Measurements from ENCODE around the gene RHAG.
"Not testable (repeated sequence)": the region's sequence is repeated elsewhere in the genome, so short reads cannot be mapped to it uniquely, and the experiment has no call there.

RHAG gene

DNA sequence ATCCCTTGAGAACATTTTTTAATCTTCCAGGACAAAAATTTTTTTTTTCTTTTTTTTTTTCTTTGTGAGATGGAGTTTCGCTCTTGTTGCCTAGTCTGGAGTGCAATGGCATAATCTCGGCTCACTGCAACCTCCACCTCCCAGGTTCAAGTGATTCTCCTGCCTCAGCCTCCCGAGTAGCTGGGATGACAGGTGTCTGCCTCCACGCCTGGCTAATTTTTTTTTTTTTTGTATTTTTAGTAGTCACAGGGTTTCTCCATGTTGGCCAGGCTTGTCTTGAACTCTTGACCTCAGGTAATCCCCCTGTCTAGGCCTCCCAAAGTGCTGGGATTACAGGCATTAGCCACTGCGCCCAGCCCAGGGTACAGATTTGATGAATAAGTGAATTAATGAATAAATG, 22.5 kb downstream of the RHAG start:
- H3K27ac ChIP-seq (ENCODE audit: low read depth in 2 of 2, low read length in 2 of 2); H3K4me3 ChIP-seq (ENCODE audit: low read length in 2 of 2); H3K27me3 ChIP-seq (ENCODE audit: control insufficient read depth in 2 of 2, insufficient read depth in 2 of 2, low read length in 2 of 2); H3K9me3 ChIP-seq (ENCODE audit: control insufficient read depth in 2 of 2, low read length in 2 of 2); H3K36me3 ChIP-seq (ENCODE audit: control insufficient read depth in 2 of 2, insufficient read depth in 2 of 2, low read length in 2 of 2); H3K4me1 ChIP-seq (ENCODE audit: control insufficient read depth in 2 of 2, insufficient read depth in 2 of 2, low read length in 2 of 2); H3K9ac ChIP-seq (ENCODE audit: low read depth in 1 of 2, low read length in 2 of 2): not testable (repeated sequence)

DNA sequence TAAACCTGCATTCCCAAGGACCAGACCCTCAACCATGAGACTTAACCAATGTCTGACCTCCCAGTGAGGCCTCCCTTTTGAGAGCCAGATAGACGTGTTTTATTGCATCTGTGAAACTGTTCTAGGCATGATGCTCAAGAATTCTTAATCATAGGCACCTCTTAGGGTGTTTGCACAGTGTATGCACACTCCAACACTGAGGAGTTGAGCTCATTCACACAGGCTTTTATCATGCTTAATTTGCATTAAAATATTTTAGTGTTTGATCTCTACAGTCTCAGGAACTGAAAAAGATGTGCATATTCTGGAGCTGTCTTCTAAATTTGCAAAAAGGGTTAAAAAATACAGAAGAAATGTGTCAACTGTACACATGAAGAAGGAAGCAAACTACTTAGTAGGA, 27.4 kb downstream of the RHAG start:
- H3K4me3 ChIP-seq (ENCODE audit: low read length in 2 of 2): no peak overlapping the region
- H3K27ac ChIP-seq (ENCODE audit: low read depth in 2 of 2, low read length in 2 of 2): no peak overlapping the region
- no peaks in the 10 kb centered on the region for H3K36me3 ChIP-seq (ENCODE audit: control insufficient read depth in 2 of 2, insufficient read depth in 2 of 2, low read length in 2 of 2)
- H3K9ac ChIP-seq (ENCODE audit: low read depth in 1 of 2, low read length in 2 of 2): no peak overlapping the region
- no peaks in the 10 kb centered on the region for H3K27me3 ChIP-seq (ENCODE audit: control insufficient read depth in 2 of 2, insufficient read depth in 2 of 2, low read length in 2 of 2)
- H3K9me3 ChIP-seq (ENCODE audit: control insufficient read depth in 2 of 2, low read length in 2 of 2): no peaks in the 10 kb centered on the region
- H3K4me1 ChIP-seq (ENCODE audit: control insufficient read depth in 2 of 2, insufficient read depth in 2 of 2, low read length in 2 of 2): peaks cover 0 to 3% of the 10 kb centered on the region in 2 donors

DNA sequence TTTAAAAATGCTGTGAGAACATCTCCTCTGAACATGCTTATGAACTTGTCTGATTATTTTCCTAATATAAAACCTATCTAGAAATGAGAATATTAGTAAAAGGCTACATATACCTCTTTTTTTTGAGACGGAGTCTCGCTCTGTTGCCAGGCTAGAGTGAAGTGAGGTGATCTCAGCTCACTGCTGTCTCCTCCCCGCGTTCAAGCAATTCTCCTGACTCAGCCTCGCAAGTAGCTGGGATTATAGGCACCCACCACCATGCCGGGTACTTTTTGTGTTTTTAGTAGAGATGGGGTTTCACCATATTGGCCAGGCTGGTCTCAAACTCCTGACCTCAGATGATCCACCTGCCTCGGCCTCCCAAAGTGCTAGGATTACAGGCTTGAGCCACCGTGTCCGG, 28.4 kb downstream of the RHAG start:
- H3K4me1 ChIP-seq (ENCODE audit: control insufficient read depth in 2 of 2, insufficient read depth in 2 of 2, low read length in 2 of 2); H3K27me3 ChIP-seq (ENCODE audit: control insufficient read depth in 2 of 2, insufficient read depth in 2 of 2, low read length in 2 of 2); H3K36me3 ChIP-seq (ENCODE audit: control insufficient read depth in 2 of 2, insufficient read depth in 2 of 2, low read length in 2 of 2); H3K9me3 ChIP-seq (ENCODE audit: control insufficient read depth in 2 of 2, low read length in 2 of 2); H3K4me3 ChIP-seq (ENCODE audit: low read length in 2 of 2); H3K27ac ChIP-seq (ENCODE audit: low read depth in 2 of 2, low read length in 2 of 2); H3K9ac ChIP-seq (ENCODE audit: low read depth in 1 of 2, low read length in 2 of 2): not testable (repeated sequence)

DNA sequence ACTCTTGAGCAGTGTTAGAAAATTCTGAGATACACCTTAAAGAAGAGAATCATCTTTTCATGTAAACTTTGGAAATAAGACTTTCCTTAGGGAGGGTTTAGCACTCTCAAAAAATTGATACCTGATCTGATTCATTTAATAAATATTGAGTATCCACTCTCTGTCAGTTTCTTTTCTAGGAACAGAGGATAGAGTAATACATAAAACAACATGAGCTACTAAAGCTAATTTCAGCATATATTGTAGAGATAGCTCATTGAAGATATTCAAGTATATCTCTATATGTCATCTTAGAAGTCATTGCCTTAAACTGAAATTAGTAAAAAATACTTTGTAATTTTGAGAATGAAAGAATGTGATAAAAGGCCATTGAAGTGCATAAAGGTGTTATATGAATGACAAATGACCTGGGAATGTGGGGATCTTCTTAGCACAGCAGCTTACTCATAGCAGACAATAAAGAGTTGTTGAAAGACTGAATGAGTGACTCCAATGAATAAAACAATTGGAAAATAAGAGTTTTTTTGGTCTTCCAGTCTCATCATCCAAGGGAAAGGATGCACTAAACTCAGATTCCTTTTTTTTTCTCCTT, 29.2 kb downstream of the RHAG start:
- no peak overlapping the region for H3K9ac ChIP-seq (ENCODE audit: low read depth in 1 of 2, low read length in 2 of 2)

DNA sequence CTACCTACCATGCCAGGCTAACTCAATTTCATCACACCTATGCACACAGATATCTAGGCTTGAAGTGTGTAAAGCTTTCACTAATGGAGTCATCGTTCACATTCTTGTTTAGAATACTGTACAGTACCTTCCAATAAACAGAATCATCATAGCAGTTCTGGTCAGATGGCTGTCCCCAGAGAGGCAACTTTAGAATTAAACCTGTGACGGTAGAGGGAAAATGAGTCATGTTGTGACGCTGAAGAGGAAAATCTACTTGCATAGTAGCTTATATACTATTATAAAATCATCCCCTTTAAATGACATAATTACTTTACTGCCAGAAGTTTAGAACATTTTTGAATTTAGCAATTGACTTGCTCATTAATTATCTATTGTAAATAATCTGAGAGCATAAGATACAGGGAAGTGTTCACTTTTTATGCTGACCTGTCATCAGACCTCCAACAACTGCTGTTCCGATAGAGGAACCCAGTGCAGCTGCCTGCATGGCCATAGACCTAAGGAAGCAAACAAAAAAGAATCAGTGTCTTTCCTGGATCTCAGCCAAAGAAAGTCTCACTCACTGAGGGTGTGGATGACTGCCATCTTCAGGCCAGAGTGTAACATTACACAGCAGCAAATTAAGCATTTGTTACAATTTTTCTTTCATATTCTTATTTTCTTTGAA, 29.8 kb downstream of the RHAG start:
- Histone ChIP-seq H3K27me3 (ENCODE audit: control insufficient read depth in 2 of 2, insufficient read depth in 2 of 2, low read length in 2 of 2) (no peaks in the 10 kb centered on the region), H3K27ac (ENCODE audit: low read depth in 2 of 2, low read length in 2 of 2) (no peak overlapping the region), H3K4me1 (ENCODE audit: control insufficient read depth in 2 of 2, insufficient read depth in 2 of 2, low read length in 2 of 2) (peaks cover 0 to 3% of the 10 kb centered on the region in 2 donors), H3K9ac (ENCODE audit: low read depth in 1 of 2, low read length in 2 of 2) (no peak overlapping the region), H3K9me3 (ENCODE audit: control insufficient read depth in 2 of 2, low read length in 2 of 2) (no peaks in the 10 kb centered on the region), H3K4me3 (ENCODE audit: low read length in 2 of 2) (no peak overlapping the region), H3K36me3 (ENCODE audit: control insufficient read depth in 2 of 2, insufficient read depth in 2 of 2, low read length in 2 of 2) (no peaks in the 10 kb centered on the region)

More for the DNA sequence above, 29.2 kb downstream of the RHAG start:
- peaks cover 0 to 3% of the 10 kb centered on the region in 2 donors for H3K4me1 ChIP-seq (ENCODE audit: control insufficient read depth in 2 of 2, insufficient read depth in 2 of 2, low read length in 2 of 2)
- H3K27me3 ChIP-seq (ENCODE audit: control insufficient read depth in 2 of 2, insufficient read depth in 2 of 2, low read length in 2 of 2): no peaks in the 10 kb centered on the region
- H3K36me3 ChIP-seq (ENCODE audit: control insufficient read depth in 2 of 2, insufficient read depth in 2 of 2, low read length in 2 of 2): no peaks in the 10 kb centered on the region
- H3K27ac ChIP-seq (ENCODE audit: low read depth in 2 of 2, low read length in 2 of 2): no peak overlapping the region
- H3K9me3 ChIP-seq (ENCODE audit: control insufficient read depth in 2 of 2, low read length in 2 of 2): no peaks in the 10 kb centered on the region
- H3K4me3 ChIP-seq (ENCODE audit: low read length in 2 of 2): no peak overlapping the region

DNA sequence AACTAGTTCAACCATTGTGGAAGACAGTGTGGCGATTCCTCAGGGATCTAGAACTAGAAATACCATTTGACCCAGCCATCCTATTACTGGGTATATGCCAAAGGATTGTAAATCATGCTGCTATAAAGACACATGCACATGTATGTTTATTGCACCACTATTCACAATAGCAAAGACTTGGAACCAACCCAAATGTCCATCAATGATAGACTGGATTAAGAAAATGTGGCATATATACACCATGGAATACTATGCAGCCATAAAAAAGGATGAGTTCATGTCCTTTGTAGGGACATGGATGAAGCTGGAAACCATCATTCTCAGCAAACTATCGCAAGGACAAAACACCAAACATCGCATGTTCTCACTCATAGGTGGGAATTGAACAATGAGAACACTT, 32.6 kb downstream of the RHAG start:
- H3K36me3 ChIP-seq (ENCODE audit: control insufficient read depth in 2 of 2, insufficient read depth in 2 of 2, low read length in 2 of 2); H3K27ac ChIP-seq (ENCODE audit: low read depth in 2 of 2, low read length in 2 of 2); H3K9me3 ChIP-seq (ENCODE audit: control insufficient read depth in 2 of 2, low read length in 2 of 2); H3K9ac ChIP-seq (ENCODE audit: low read depth in 1 of 2, low read length in 2 of 2); H3K4me3 ChIP-seq (ENCODE audit: low read length in 2 of 2); H3K27me3 ChIP-seq (ENCODE audit: control insufficient read depth in 2 of 2, insufficient read depth in 2 of 2, low read length in 2 of 2); H3K4me1 ChIP-seq (ENCODE audit: control insufficient read depth in 2 of 2, insufficient read depth in 2 of 2, low read length in 2 of 2): not testable (repeated sequence)

DNA sequence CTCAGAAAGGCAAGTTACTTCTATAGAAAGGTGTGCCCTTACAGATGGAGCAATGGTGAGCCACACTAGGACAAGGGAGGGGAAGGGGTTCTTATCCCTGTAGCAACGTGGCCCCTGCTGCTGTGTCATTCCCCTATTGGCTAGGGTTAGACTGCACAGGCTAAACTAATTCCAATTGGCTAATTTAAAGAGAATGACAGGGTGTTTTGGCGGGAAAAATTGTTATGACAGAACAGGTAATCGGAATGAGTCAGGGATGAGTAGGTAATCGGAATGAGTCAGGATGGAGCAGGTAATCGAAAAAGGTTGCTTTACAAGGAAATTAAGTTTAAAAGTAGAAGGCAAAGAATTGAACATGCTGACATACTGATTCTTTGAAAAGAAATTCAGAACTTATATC, 49.4 kb downstream of the RHAG start:
- not testable (repeated sequence) for H3K9ac ChIP-seq (ENCODE audit: low read depth in 1 of 2, low read length in 2 of 2); H3K4me3 ChIP-seq (ENCODE audit: low read length in 2 of 2); H3K27ac ChIP-seq (ENCODE audit: low read depth in 2 of 2, low read length in 2 of 2); H3K4me1 ChIP-seq (ENCODE audit: control insufficient read depth in 2 of 2, insufficient read depth in 2 of 2, low read length in 2 of 2); H3K36me3 ChIP-seq (ENCODE audit: control insufficient read depth in 2 of 2, insufficient read depth in 2 of 2, low read length in 2 of 2); H3K27me3 ChIP-seq (ENCODE audit: control insufficient read depth in 2 of 2, insufficient read depth in 2 of 2, low read length in 2 of 2); H3K9me3 ChIP-seq (ENCODE audit: control insufficient read depth in 2 of 2, low read length in 2 of 2)

DNA sequence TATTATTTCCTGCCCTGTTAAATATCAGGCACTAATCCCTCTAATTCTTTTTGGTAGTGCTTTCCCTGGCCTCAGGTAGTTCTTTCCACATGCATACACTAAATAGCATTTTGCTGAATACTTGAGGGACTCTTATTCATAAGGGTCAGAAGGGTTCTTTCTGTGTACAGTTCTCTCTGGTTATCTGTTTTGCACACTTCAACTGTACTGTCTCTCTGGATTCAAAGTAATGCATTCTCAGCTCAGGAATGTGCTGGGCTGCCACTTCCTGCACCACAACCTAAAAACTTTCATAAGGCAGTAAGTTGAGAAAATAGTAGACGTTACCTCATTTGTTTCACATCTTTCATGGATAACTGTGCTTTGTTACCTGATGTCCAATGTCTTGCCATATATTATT, 54.1 kb downstream of the RHAG start:
- H3K9me3 ChIP-seq (ENCODE audit: control insufficient read depth in 2 of 2, low read length in 2 of 2): no peaks in the 10 kb centered on the region
- H3K4me3 ChIP-seq (ENCODE audit: low read length in 2 of 2): no peak overlapping the region
- no peak overlapping the region for H3K27ac ChIP-seq (ENCODE audit: low read depth in 2 of 2, low read length in 2 of 2)
- no peaks in the 10 kb centered on the region for H3K4me1 ChIP-seq (ENCODE audit: control insufficient read depth in 2 of 2, insufficient read depth in 2 of 2, low read length in 2 of 2)
- H3K27me3 ChIP-seq (ENCODE audit: control insufficient read depth in 2 of 2, insufficient read depth in 2 of 2, low read length in 2 of 2): no peaks in the 10 kb centered on the region
- no peaks in the 10 kb centered on the region for H3K36me3 ChIP-seq (ENCODE audit: control insufficient read depth in 2 of 2, insufficient read depth in 2 of 2, low read length in 2 of 2)
- H3K9ac ChIP-seq (ENCODE audit: low read depth in 1 of 2, low read length in 2 of 2): no peak overlapping the region

DNA sequence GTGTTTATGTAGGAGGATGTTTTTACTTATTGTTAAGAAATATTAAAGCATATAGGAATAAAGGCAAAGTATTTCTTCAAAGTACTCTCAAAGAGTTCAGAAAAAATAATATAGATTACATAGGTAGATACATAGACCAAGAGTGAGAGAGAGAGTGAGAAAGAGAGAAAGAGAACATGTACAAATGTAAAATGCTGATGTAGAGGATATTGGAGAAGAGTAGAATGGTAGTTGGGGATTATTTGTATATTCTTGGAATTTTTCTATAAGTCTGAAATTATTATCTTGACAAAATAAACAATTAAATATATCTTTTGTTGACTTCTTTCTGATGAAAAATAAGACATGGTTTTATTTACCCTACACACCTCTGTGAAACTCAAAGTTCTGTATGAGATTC, 57.0 kb downstream of the RHAG start:
- Histone ChIP-seq H3K9me3 (ENCODE audit: control insufficient read depth in 2 of 2, low read length in 2 of 2) (no peaks in the 10 kb centered on the region), H3K27me3 (ENCODE audit: control insufficient read depth in 2 of 2, insufficient read depth in 2 of 2, low read length in 2 of 2) (no peaks in the 10 kb centered on the region), H3K9ac (ENCODE audit: low read depth in 1 of 2, low read length in 2 of 2) (no peak overlapping the region), H3K27ac (ENCODE audit: low read depth in 2 of 2, low read length in 2 of 2) (no peak overlapping the region), H3K4me1 (ENCODE audit: control insufficient read depth in 2 of 2, insufficient read depth in 2 of 2, low read length in 2 of 2) (no peaks in the 10 kb centered on the region), H3K4me3 (ENCODE audit: low read length in 2 of 2) (no peak overlapping the region), H3K36me3 (ENCODE audit: control insufficient read depth in 2 of 2, insufficient read depth in 2 of 2, low read length in 2 of 2) (no peaks in the 10 kb centered on the region)

DNA sequence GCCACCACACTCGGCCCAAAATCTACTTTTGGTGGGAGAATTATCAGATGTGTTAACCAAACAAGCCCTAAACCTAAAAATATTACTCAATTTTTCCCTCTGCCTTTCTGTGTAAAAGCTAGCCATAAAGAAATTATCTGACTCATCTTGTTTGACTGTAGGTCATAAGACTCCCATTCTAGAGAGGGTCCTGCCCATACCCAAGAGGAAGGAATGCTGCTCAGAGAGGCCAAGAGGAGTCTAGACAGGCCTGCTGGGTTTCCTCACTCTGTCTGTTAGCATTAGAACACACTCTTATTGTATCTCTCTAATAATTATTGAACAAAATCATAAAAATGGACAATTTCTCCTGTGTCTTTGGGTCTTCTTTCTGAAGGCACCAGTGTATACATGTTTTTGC, 60.0 kb downstream of the RHAG start:
- H3K27ac ChIP-seq (ENCODE audit: low read depth in 2 of 2, low read length in 2 of 2): no peak overlapping the region
- no peak overlapping the region for H3K4me3 ChIP-seq (ENCODE audit: low read length in 2 of 2)
- H3K4me1 ChIP-seq (ENCODE audit: control insufficient read depth in 2 of 2, insufficient read depth in 2 of 2, low read length in 2 of 2): no peaks in the 10 kb centered on the region
- H3K27me3 ChIP-seq (ENCODE audit: control insufficient read depth in 2 of 2, insufficient read depth in 2 of 2, low read length in 2 of 2): no peaks in the 10 kb centered on the region
- H3K9me3 ChIP-seq (ENCODE audit: control insufficient read depth in 2 of 2, low read length in 2 of 2): no peaks in the 10 kb centered on the region
- H3K36me3 ChIP-seq (ENCODE audit: control insufficient read depth in 2 of 2, insufficient read depth in 2 of 2, low read length in 2 of 2): no peaks in the 10 kb centered on the region
- no peak overlapping the region for H3K9ac ChIP-seq (ENCODE audit: low read depth in 1 of 2, low read length in 2 of 2)
